GM21367 (cell line): ENCODE measurements around the gene DAAM1.

ENCODE experiments used
- ATAC-seq: cut with Tn5 transposase; IDR thresholded peaks from one replicate; pipeline ENCODE4 v1.9.1; 2021; ENCODE audit not compliant: unreplicated experiment

The DAAM1 gene

DNA sequence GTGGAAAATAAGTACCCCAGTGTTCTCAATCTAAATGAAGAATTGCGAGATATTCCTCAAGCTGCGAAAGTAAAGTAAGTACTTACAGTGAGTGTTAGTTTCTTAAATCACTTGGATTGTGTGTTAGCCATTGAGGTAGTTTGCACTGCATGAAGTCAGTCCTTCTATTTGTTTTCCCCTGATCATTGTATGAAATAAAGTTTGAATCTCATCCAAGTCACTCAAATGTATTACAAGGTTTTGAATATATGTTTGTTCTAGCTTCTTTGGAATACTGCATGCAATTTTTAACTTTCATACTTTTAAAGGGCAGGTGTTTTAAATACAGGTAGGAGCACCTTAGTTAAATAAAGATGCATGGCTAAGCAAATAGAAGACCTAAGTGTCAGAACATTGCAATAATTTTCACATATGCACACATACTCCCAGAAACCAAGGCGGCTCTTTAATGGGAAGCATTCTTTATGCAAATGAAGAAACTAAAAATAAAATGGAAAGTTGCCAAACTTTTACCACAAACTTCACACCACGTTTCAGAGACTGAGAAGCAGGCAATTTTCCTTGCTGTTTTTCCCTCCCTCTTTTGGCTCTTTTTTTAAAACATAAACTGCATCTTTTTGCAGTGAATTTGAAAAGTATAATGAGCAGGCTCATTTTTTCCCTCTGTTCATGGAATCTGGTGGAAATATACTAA lies 171.1 kb downstream of the DAAM1 start:
- ATAC-seq: no peak

DNA sequence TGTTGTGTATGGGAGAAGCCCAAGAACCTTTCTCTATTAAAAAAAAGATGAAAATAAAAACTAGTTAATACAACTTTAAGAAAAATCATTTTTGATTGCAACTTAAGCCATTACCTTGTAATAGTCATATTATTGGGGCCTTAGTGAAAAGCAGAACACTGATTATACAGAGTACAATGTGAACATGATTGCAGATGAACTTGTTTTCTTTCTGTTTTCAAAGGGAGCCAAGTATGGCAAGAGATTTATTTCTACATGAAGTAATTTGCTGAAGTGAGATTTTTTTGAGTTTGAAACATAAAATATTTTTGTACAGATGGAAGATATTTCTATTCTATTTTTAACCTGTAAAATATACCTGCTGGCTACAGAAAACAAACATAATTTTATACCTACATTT lies 171.8 kb downstream of the DAAM1 start:
- no peak for ATAC-seq

GRCh38 chr14:59360923-59361794 lies 172.7 kb downstream of the DAAM1 start:
- no peak for ATAC-seq

- ATAC-seq: no peak
Measured at GRCh38 chr14:59362513-59362912, 174.0 kb downstream of the DAAM1 start.

GRCh38 chr14:59363531-59364226 lies 175.2 kb downstream of the DAAM1 start:
- ATAC-seq: no peak

DNA sequence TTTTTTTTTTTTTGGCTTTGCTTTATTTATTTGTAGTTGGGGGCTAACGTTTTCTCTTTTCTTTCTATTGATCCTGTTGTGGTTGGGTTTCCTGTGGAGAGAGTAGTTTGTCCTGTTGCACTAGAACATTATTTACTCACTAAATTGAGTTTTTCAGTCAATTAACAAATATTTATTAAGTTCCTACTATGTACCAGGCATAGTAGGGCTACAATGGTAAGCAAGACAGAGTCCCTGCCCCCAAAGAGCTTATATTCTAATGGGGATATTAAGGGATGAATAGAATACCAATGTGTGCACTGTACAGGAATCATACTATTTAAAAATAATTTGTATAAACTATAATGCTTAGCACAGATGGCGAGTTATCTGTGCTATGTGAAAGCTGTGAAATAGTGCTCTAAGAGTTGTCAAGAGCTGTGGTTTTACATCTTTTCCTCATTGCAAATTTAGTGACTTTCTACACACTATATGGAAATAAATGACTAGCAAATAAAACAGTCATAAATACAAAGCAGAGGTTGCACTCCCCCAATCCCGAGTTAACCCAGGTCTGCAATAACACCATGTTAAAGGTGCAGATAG lies 181.8 kb downstream of the DAAM1 start:
- ATAC-seq: no peak

- ATAC-seq: no peak
Measured at GRCh38 chr14:59371771-59372170, 183.3 kb downstream of the DAAM1 start.

- no peak for ATAC-seq
Measured at GRCh38 chr14:59374048-59374447, 185.6 kb downstream of the DAAM1 start.

GRCh38 chr14:59376686-59377085 lies 188.2 kb downstream of the DAAM1 start:
- no peak for ATAC-seq

- ATAC-seq: no peak
Measured at GRCh38 chr14:59377491-59377890, 189.0 kb downstream of the DAAM1 start.

DNA sequence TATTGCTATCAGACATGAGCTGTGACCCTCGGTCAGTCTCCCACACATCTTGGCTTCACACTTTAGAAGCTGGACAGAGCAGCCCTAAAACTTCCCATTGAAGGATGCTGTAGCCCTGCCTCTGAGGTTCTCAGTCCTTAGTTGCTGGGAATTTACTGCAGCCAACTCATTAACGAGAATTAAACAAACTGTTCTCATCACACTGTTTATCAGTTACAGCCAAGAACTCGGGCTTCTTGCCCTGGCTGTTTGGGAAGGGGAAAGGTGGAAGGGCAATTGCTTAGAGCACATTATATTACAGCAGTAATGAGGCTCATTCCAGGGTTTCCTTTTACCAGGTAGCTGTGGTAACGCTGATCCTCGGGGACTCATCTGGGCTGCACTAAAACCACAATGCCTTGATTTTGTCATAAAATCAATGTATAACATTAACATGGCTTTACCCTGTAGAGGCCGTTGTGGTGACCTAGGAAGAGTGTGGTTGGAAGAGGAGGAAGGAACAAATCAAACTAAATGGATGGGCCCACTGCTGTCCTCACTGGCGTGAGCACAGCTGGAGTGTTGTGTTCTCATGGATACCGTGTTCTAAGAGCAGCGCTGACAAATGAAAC lies 189.6 kb downstream of the DAAM1 start:
- ATAC-seq: no peak

DNA sequence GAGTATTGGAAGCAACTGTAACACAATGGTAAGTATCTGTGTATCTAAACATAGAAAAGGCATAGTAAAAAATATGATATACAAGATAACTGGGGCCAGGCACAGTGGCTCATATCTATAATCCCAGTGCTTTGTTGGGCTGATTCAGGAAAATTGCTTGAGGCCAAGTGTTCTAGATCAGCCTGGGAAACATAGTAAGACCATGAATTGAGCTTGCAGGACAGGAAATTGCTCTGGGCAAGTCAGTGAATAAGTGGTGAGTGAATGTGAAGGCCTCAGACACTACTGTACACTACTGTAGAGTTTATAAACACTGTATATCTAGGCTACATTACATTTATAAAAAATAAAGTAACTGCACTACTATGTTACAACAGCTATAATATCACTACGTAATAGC lies 201.5 kb downstream of the DAAM1 start:
- ATAC-seq: no peak

GRCh38 chr14:59391388-59391787 lies 202.9 kb downstream of the DAAM1 start:
- ATAC-seq: no peak

DNA sequence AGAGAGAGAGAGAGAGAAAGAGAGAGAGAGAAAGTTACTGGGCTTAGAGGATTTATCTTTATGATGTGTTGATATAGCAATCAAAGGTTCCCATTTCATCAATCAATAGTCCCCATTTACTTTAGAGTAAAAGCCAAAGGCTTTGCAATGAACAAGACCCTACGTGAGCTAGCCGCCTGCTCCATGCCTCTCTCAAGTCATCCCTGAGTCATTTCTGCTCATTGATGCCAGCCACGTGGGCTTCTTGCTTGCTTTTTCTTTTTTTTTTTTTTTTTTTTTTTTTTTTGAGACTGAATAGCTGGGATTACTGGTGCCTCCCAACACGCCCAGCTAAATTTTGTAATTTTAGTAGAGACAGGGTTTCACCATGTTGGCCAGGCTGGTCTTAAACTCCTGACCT lies 205.8 kb downstream of the DAAM1 start:
- no peak for ATAC-seq

- no peak for ATAC-seq
Measured at GRCh38 chr14:59395672-59396071, 207.2 kb downstream of the DAAM1 start.

DNA sequence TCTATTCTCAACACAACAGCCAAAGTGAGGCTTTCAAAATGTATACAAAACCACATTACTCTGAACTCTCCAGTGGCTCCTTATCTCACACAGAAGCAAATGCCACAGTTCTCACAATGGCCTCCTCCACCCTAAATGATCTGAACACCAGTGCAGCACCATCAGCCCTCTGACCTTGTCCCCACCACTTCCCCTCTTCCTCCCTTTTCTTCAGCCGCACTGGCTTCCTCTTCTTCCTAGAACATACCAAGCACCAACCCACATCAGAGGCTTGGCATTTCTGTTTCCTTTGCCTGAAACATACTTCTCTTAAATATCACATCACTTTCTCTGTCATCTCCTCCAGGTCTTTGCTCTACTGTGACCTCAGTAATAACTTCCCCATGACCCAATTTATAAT lies 210.4 kb downstream of the DAAM1 start:
- no peak for ATAC-seq

GRCh38 chr14:59406454-59407245 lies 218.2 kb downstream of the DAAM1 start:
- no peak for ATAC-seq

- no peak for ATAC-seq
Measured at GRCh38 chr14:59407246-59408010, 219.0 kb downstream of the DAAM1 start.

DNA sequence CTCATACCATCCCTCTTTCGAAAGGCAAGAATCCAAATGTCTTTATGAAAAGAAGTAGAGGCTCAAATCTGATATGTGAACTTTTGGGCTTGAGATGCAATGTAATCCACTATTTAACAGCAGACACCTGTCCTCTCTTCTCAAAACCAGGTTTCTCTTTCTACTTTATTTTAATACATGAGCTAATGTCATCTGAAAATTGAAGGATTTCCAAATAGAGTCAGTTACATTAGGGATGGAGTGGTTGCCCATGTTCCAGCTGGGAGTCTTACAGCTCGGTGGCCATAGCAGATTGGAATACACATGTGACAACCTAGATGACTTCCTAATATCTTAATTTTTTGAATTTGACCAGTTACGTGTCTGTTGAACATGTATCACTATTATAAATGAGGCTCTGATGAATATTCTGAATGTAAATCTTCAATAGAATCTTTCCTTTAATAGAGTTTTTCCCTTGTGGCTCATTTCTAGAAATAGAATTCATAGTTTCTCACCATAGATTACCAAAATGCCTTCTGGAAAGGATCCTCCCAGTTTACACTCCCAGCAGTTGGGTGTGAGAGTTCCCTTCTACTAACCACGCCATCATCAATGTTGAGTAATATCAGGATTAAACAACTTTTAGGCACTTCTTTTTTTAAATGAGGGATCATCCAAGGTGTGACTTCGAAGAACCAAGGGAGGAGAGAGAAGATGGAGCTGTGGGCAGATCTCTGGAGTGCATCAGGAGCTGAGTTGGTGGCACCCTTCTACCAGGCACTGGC lies 227.6 kb downstream of the DAAM1 start:
- ATAC-seq: no peak
